OCI-LY1 (cell line): ENCODE data around the gene ATP7B.

ENCODE experiments used
- H2AFZ ChIP-seq: fragments of 200-600 bp; sonication (generic), shearing (Covaris generic); 2 replicates; pipeline ENCODE4 v1.6.0; 2014; ENCODE audit warnings: antibody characterized with exemption, mild to moderate bottlenecking, low read length
- H3F3A ChIP-seq: fragments of 200-600 bp; sonication (generic), shearing (Covaris generic); 2 replicates; pipeline ENCODE4 v1.6.0; 2014; ENCODE audit warnings: mild to moderate bottlenecking, antibody characterized with exemption, low read length, moderate library complexity; ENCODE audit not compliant: insufficient read depth
- H3K27ac ChIP-seq: fragments of 200-600 bp; sonication (generic); 2 replicates; pipeline ENCODE4 v1.5.1; 2014; ENCODE audit warnings: low read length, mixed run types, mild to moderate bottlenecking, low read depth; ENCODE audit not compliant: poor library complexity, severe bottlenecking
- H3K27me3 ChIP-seq: fragments of 200-600 bp; sonication (generic); 2 replicates; pipeline ENCODE4 v1.6.0; 2014; ENCODE audit warnings: antibody characterized with exemption, mild to moderate bottlenecking, low read length, moderate library complexity; ENCODE audit not compliant: insufficient read depth
- H3K36me3 ChIP-seq: fragments of 200-600 bp; sonication (generic); 2 replicates; pipeline ENCODE4 v1.6.1; 2014; ENCODE audit warnings: mild to moderate bottlenecking, antibody characterized with exemption, low read length, moderate library complexity, mixed read lengths; ENCODE audit not compliant: insufficient read depth
- H3K4me1 ChIP-seq: fragments of 200-600 bp; sonication (generic); 2 replicates; pipeline ENCODE4 v1.5.1; 2014; ENCODE audit warnings: mild to moderate bottlenecking, low read length, moderate library complexity; ENCODE audit not compliant: insufficient read depth, severe bottlenecking
- H3K4me2 ChIP-seq: fragments of 200-600 bp; sonication (generic), shearing (Covaris generic); 2 replicates; pipeline ENCODE4 v1.6.1; 2014; ENCODE audit warnings: low read length
- H3K4me3 ChIP-seq: fragments of 200-600 bp; sonication (generic); 2 replicates; pipeline ENCODE4 v1.5.1; 2014; ENCODE audit warnings: low read length, low read depth, mild to moderate bottlenecking, mixed read lengths; ENCODE audit not compliant: poor library complexity, severe bottlenecking
- H3K79me2 ChIP-seq: fragments of 200-600 bp; shearing (Covaris generic); 2 replicates; pipeline ENCODE4 v1.6.1; 2016; ENCODE audit warnings: mixed run types, low read length, mixed read lengths; ENCODE audit not compliant: insufficient read depth
- H3K9ac ChIP-seq: fragments of 200-600 bp; sonication (generic), shearing (Covaris generic); 2 replicates; pipeline ENCODE4 v1.6.1; 2014; ENCODE audit warnings: mild to moderate bottlenecking, low read length, mixed read lengths
- H3K9me2 ChIP-seq: fragments of 200-600 bp; sonication (generic), shearing (Covaris generic); 2 replicates; pipeline ENCODE4 v1.6.1; 2014; ENCODE audit warnings: low read depth, mild to moderate bottlenecking, low read length, mixed read lengths
- H3K9me3 ChIP-seq: fragments of 200-600 bp; shearing (Covaris generic); 2 replicates; pipeline ENCODE4 v1.6.1; 2014; ENCODE audit warnings: low read length, mixed read lengths
- H4K20me1 ChIP-seq: fragments of 200-600 bp; sonication (generic), shearing (Covaris generic); 2 replicates; pipeline ENCODE4 v1.6.0; 2016; ENCODE audit warnings: mild to moderate bottlenecking, low read length; ENCODE audit not compliant: insufficient read depth
- CTCF ChIP-seq: fragments of 200-600 bp; sonication (generic), shearing (Covaris generic); IDR thresholded peaks from 2 replicates; pipeline ENCODE4 v1.5.1; 2017; ENCODE audit warnings: mild to moderate bottlenecking, antibody characterized with exemption, low read length, moderate library complexity, mixed read lengths
- EZH2 ChIP-seq: fragments of 200-600 bp; sonication (generic), shearing (Covaris generic); IDR thresholded peaks from 2 replicates; pipeline ENCODE4 v1.8.0; 2017; ENCODE audit warnings: borderline replicate concordance, mixed run types, mild to moderate bottlenecking, antibody characterized with exemption, low read length, moderate library complexity, mixed read lengths

ATP7B gene

GRCh38 chr13:51971520-51972426 lies 39.5 kb downstream of the ATP7B start:
- H4K20me1 ChIP-seq, result no peaks in the 10 kb centered on the region
- H3K9me2 ChIP-seq, result no peaks in the 10 kb centered on the region
- no peak overlapping the region for H3K4me3 ChIP-seq
- no peaks in the 10 kb centered on the region; the same call in 1 of the 2 replicates for H3K27me3 ChIP-seq
- no peaks in the 10 kb centered on the region for H3K4me1 ChIP-seq
- H3K4me2 ChIP-seq, result no peak overlapping the region
- no peak overlapping the region for H3K9ac ChIP-seq
- no peaks in the 10 kb centered on the region for H3K79me2 ChIP-seq
- H3F3A ChIP-seq, result no peaks in the 10 kb centered on the region
- TF ChIP-seq EZH2, result no peak
- TF ChIP-seq CTCF, result no peak
- H3K9me3 ChIP-seq, result no peaks in the 10 kb centered on the region
- no peak overlapping the region for H2AFZ ChIP-seq
- no peaks in the 10 kb centered on the region for H3K36me3 ChIP-seq
- H3K27ac ChIP-seq, result no peak overlapping the region

- no peaks in the 10 kb centered on the region for H3K9me3 ChIP-seq
- no peak overlapping the region for H3K27ac ChIP-seq
- no peaks in the 10 kb centered on the region for H3K4me1 ChIP-seq
- TF ChIP-seq CTCF, result no peak
- no peak for TF ChIP-seq EZH2
- H3K27me3 ChIP-seq, result no peaks in the 10 kb centered on the region; the same call in none of the 2 replicates
- no peak overlapping the region for H3K9ac ChIP-seq
- no peaks in the 10 kb centered on the region for H3F3A ChIP-seq
- H3K79me2 ChIP-seq, result no peaks in the 10 kb centered on the region
- H3K9me2 ChIP-seq, result no peaks in the 10 kb centered on the region
- H3K36me3 ChIP-seq, result no peaks in the 10 kb centered on the region
- H3K4me2 ChIP-seq, result no peak overlapping the region
- no peak overlapping the region for H3K4me3 ChIP-seq
- no peak overlapping the region for H2AFZ ChIP-seq
- no peaks in the 10 kb centered on the region for H4K20me1 ChIP-seq
Measured at GRCh38 chr13:51970349-51970748, 40.9 kb downstream of the ATP7B start.

- Histone ChIP-seq H3K27me3 (no peaks in the 10 kb centered on the region; the same call in 1 of the 2 replicates), H3K9me2 (no peaks in the 10 kb centered on the region), H2AFZ (no peak overlapping the region), H3K4me2 (no peak overlapping the region), H3K4me3 (no peak overlapping the region), H3K36me3 (no peaks in the 10 kb centered on the region), H3K4me1 (no peaks in the 10 kb centered on the region), H3K9me3 (no peaks in the 10 kb centered on the region), H4K20me1 (no peaks in the 10 kb centered on the region), H3K79me2 (no peaks in the 10 kb centered on the region), H3K9ac (no peak overlapping the region), H3K27ac (no peak overlapping the region), H3F3A (no peaks in the 10 kb centered on the region)
- no peak for TF ChIP-seq CTCF
- no peak for TF ChIP-seq EZH2
Measured at GRCh38 chr13:51967482-51968446, 43.5 kb downstream of the ATP7B start.
